GM18951 (cell line): Measurements from ENCODE around the gene LTBP2.

Source experiments
- POLR2A ChIP-seq: IDR thresholded peaks from 4 replicates; pipeline ENCODE4 v1.6.1; 2011; ENCODE audit warnings: mild to moderate bottlenecking; ENCODE audit not compliant: insufficient read length, insufficient read depth; ENCODE audit errors: extremely low read depth
- in situ Hi-C: fragments of 300-500 bp; cut with MboI; formaldehyde crosslinking; loops from one replicate; pipeline ENCODE4 v1.12.0; 2022; ENCODE audit warnings: low sequenced_read_pairs, mixed read lengths, inconsistent platforms; ENCODE audit not compliant: unreplicated experiment

LTBP2 gene

DNA sequence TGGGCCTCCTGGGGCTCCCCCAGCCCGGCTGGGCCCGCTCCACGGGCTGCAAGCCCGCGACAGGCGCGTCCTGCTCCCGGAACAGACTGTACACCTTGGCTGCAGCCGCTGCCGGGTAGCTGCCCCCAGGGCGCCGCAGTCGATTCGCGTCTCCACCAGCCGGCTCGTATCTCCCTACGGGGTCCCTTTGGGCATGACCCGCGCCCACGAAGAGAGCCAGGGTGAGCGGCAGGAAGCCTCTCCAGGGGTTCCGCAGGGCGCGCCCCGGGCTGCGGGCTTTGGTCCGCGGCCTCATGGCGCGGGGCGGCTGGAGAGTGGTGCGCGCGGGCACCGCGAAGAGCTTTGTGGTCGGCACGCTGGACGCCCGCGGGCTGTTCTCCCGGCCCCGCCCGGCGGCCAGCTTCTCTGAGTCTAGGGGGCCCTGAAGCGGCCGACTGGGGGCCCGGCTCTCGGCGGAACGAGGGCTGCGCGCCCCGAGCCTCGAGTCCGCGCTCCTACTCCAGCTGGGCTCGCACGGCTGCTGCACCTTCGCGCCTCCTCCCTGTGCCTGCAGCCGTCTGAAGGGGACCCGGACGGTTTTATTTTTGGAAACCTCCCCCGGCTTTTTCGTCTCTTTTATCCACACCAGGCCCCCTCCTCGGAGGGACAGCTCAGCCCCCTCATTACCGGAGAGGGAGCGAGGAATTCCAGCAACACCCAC is at the start of gene LTBP2:
TSS of gene LTBP2 (minus strand) at position 588 of the 700 bp plus-strand sequence. CDS start at position 295, 293 bp downstream.
- no peak for TF ChIP-seq POLR2A
- in situ Hi-C loops: no loop called here

DNA sequence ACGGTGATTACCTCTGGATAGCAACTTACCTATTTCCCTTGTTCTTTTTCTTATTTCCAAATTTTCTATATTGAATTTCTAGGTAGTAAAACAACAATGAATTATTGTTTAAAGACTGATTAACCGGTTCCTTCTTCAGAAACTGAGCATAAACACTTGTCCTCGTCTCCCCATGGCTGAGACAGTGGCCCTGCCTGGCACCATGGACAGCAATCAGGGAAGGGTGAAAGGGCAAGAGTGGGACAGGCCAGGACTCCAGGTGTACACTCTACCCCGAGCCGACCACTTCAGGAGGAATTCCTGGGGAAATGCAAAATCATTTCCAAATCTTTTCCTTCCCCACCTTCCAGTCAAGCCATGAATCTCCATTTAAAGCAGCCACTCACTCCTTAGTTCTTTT is 48.8 kb upstream of the LTBP2 start:
- no peak for TF ChIP-seq POLR2A
- in situ Hi-C loops: no loop called here

DNA sequence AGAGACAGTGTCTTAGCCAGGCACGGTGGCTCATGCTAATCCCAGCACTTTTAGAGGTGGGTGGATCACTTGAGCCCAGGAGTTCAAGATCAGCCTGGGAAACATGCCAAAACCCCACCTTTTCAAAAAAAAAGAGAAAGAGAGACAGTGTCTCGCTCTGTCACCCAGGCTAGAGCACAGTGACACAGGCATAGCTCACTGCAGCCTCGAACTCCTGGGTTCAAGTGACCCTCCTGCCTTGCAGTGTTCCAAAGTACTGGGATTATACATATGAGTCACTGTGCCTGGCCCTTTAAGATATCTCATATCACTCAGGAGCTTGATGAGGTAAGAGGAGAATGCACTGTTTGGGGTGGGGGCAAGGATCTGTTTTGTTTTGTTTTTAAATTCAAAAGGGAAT is 48.1 kb upstream of the LTBP2 start:
- no peak for TF ChIP-seq POLR2A
- in situ Hi-C loops: no loop called here

DNA sequence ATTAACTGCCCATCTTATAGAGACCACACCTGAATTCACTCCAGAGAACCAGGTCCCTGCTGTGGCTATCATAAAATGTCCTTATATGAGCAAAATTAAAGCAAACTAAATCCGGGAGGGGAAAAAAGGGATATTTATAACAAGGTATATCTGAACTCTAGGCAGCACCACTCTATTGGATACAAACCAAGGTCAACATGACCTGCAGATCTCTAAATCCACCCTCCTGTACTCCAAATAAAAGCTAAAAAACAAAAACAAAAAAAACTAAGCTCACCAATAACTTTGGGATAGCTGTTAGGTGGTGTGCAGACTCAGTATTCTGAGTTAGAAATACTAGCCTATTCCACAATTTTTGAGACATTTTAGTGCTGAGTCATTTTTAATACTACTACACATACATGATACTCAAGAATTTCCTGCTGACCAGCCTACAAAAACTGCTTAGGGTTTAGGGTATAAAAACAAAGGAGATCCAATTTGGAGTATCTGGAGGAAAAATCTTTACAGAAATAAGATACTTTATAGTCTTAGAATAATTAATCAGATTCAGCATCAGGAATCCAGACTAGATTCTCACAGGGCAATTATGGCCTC is 46.6 kb upstream of the LTBP2 start:
- TF ChIP-seq POLR2A: no peak
- in situ Hi-C loops: no loop called here

DNA sequence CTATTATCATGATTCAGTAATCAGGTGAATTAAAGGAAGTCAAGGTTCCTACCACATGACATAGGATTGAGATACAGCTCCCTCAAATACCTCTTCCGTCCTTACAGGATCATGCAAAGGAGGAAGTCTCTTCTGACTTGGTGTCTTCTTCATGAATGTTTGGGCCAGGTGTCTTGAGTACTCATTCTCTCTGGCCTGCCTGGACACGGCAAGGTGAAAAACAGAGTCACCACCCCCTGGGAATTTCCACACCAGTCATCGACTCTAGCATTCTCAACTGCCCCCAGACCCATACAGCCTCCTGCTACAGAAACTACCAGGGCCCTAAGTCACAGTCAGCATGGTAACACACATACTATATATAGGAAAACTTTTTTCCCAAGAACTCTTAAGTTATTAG is 44.9 kb upstream of the LTBP2 start:
- TF ChIP-seq POLR2A: no peak
- in situ Hi-C loops: no loop called here

DNA sequence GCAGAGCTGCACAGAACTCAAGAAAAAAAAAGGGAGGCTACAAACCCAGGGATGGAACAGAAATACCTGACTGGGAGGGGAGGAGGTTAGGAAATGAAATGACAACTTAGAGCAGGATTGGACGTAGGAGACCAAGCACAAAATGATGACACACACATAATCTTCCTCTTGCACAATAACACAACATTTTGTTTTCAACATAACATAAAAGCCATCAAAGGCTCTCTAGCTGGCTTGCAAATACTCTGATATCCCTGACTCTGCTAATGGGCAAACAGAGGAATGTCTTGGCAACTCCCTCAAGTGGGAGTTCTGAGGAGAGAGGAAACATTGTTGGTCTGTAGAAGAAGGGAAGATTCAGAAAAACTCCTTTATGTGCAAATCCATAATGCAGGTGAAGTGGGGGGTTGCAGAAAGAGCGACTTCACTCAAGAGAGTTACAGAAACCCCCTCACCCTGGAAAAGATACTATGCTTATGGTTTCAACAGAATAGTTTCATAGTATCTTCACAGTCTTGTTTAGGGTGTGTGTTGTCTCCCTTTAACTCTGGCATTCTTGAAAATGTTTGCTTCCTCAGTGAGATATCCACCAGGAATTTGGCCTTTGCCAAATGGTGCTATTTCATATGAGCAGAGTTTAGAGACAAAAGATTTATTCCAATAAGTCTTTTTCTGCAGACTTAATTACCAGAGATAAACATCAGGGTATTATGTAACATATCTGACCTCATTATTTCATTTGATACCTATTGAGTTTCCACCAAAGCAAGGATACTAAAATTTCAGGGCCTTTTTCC is 43.8 kb upstream of the LTBP2 start:
- TF ChIP-seq POLR2A: no peak
- in situ Hi-C loops: no loop called here

DNA sequence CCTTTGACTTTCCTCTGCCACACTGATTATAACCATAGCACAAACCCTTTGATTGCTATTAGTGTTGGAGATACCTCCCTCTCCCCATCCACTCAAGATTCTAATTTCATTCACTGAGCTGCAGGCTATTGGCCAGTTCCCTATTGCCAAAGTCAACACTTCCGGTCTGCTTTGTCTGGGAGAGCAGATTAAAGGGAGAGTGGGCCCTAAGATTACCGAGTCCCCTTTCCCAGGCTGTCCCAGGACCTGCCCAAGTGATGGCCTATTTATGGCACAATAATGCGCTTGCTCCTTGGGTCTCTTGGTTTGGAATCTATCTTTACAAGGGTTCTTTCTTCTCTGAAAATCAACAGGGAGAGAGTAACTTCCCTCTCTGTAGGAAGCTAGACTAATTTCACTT is 42.9 kb upstream of the LTBP2 start:
- no peak for TF ChIP-seq POLR2A
- in situ Hi-C loops: no loop called here

DNA sequence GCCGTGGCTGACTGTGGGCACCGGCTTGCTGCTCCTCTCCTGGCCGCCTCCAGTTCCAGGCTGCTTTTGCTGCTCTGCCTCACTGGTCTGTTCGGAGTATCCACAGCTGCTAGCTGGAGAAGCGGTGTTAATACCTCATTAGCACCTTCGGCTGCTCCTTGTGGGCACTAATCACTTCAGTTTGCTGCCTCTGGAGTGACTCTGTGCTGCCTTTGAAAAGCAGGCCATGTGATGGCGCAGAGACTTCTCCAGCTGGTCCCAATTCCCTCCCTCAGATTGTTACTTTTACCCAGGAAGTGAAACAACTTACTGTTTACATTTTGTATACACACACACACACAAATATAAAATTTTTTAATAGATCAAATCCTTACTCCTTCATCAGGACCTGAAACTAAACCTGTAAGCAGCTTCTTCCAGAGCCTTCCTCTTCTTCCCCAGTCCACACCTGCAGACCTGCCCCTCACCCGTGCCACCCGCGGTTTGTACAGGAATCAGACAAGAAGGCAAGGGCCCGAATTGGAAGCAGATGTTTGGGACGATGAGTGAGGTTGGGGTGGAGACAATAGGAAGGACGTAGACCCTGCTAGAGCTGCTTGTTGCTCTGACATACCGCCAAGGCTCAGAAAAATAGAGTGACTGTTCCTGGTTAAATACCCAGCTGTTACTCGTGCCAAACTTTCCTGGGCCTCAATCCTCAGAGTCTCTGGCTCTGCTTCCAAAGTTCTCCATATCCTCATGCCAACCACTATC is 41.5 kb upstream of the LTBP2 start:
- in situ Hi-C loops: no loop called here
- no peak for TF ChIP-seq POLR2A

DNA sequence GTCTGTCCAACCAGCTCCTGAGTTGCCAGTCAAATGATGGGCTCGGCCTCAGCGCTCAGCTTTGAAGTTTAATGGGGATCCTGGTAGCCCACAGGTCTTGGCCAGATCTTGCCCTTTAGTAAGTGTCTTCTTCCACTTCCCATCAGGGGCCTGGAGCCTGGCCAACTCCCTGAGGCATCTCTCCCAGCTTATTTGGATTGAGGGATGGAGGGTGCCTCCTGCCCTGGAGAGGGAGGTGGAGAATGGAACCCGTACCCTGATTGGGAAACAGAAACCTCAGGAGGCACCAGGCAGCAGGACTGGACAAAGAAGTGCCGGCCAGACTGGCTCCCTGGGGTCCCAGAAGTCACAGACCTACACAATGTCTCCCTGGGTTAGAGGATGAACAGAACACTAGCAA is 40.5 kb upstream of the LTBP2 start:
- in situ Hi-C loops: no loop called here

DNA sequence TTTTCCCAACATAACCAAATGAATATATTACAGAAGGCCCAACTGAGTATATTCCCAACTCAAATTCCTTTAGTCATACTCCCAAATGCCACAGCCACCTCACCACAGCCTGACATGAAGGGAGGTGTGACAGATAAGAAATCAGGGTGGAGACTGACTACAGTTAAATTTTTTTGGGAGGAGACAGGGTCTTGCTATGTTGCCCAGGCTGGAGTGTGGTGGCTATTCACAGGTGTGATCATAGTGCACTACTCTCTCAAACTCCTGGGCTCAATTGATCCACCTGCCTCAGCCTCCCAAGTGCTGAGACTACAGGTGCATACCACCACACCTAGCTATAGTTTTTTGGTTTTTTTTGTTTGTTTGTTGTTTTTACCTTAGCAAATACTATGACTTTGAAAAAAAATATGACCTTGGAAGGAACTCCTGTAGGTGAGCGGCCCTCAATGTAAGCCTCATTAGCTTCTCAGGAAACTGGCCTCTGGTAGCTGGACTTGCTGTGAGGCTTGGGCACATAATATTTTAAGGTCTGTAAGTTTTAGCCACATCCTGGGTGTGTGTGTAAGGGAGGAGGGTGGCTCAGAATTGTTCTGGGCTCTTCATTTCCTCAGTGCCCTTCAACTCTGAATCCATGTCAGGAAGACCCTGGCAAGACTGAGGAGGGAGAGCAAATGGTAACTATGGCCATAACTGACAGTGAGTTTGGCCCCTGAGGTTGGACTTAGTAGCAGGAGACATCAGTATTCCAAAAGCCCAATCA is 39.1 kb upstream of the LTBP2 start:
- in situ Hi-C loops: no loop called here
- TF ChIP-seq POLR2A: no peak

More for the DNA sequence above, 40.5 kb upstream of the LTBP2 start:
- TF ChIP-seq POLR2A: no peak

DNA sequence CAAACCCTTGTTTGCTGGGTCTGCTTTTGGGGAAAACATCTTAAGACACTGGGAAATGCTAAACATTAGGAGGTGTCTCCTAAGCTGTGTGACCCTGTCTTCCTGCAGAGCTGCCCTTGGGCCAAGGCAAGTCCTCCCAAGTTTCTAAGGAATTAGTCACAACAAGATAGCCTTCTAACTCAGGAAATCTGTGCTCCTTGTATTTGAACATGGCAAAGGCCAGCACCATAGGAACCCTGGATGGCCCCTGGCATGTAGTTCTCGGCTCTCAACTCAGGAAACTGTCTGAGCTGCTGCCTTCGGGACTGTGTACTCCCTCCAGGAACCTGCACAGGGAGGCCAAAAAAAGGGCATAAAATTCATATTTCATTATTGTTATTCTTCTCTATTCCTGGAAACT is 37.6 kb upstream of the LTBP2 start:
- TF ChIP-seq POLR2A: no peak
- in situ Hi-C loops: no loop called here

DNA sequence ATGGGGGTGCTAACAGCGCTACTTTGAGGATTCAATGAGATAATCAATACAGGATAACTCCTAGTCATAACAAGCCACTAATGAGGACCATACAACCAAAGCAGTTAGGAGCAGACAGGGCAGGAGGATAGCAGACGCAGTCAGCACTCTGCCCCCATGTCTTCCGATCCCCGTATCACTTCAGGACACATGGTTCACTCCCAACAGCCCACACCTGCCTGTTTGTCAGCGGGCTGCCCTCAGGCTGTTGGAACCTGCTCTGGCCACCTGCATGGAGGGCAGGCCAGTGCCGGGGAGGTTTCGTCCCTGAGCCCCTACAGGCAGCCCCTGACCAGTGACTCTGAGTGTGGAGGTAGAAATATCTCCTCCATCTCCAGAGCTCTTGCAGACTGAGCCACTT is 37.1 kb upstream of the LTBP2 start:
- in situ Hi-C loops: no loop called here
- TF ChIP-seq POLR2A: no peak
